Loucy (cell line): ENCODE results near the gene NDFIP1.

Experiments
- H2AFZ ChIP-seq: fragments of 200-600 bp; sonication (generic); 2 replicates; pipeline ENCODE4 v1.6.0; 2016; ENCODE audit warnings: antibody characterized with exemption, mild to moderate bottlenecking, low read length, moderate library complexity
- H3F3A ChIP-seq: fragments of 200-600 bp; 2 replicates; pipeline ENCODE4 v1.6.0; 2016; ENCODE audit warnings: antibody characterized with exemption, low read depth, mild to moderate bottlenecking
- H3K27me3 ChIP-seq: fragments of 200-600 bp; sonication (generic); 2 replicates; pipeline ENCODE4 v1.6.1; 2014; ENCODE audit warnings: low read length, mild to moderate bottlenecking; ENCODE audit not compliant: insufficient read depth, poor library complexity, severe bottlenecking
- H3K36me3 ChIP-seq: fragments of 200-600 bp; sonication (generic); 2 replicates; pipeline ENCODE4 v1.6.1; 2016; ENCODE audit warnings: low read length; ENCODE audit not compliant: insufficient read depth
- H3K4me1 ChIP-seq: fragments of 200-600 bp; sonication (generic); 2 replicates; pipeline ENCODE4 v1.5.1; 2014; ENCODE audit warnings: low read length, mild to moderate bottlenecking; ENCODE audit not compliant: insufficient read depth, poor library complexity, severe bottlenecking
- H3K4me2 ChIP-seq: fragments of 200-600 bp; sonication (generic); 2 replicates; pipeline ENCODE4 v1.6.0; 2014; ENCODE audit warnings: antibody characterized with exemption, low read length, low read depth, mild to moderate bottlenecking; ENCODE audit not compliant: poor library complexity, severe bottlenecking
- H3K4me3 ChIP-seq: fragments of 200-600 bp; sonication (generic); 2 replicates; pipeline ENCODE4 v1.5.1; 2014; ENCODE audit warnings: low read length, mild to moderate bottlenecking, mixed read lengths; ENCODE audit not compliant: poor library complexity, severe bottlenecking
- H3K79me2 ChIP-seq: fragments of 200-600 bp; sonication (generic); 2 replicates; pipeline ENCODE4 v1.6.1; 2014; ENCODE audit warnings: low read length; ENCODE audit not compliant: insufficient read depth
- H3K9ac ChIP-seq: fragments of 200-600 bp; sonication (generic); 2 replicates; pipeline ENCODE4 v1.6.0; 2014; ENCODE audit warnings: mild to moderate bottlenecking, low read depth, low read length, moderate library complexity; ENCODE audit not compliant: poor library complexity, severe bottlenecking
- H3K9me2 ChIP-seq: fragments of 200-600 bp; sonication (generic); replicated peaks from 2 replicates; pipeline ENCODE4 v1.6.1; 2016; ENCODE audit warnings: low read depth, low read length, mixed read lengths
- H3K9me3 ChIP-seq: fragments of 200-600 bp; sonication (generic); 2 replicates; pipeline ENCODE4 v1.6.1; 2014; ENCODE audit warnings: mild to moderate bottlenecking, antibody characterized with exemption, low read length, low read depth; ENCODE audit not compliant: insufficient read depth
- H4K20me1 ChIP-seq: fragments of 200-600 bp; sonication (generic); 2 replicates; pipeline ENCODE4 v1.6.0; 2014; ENCODE audit warnings: antibody characterized with exemption, low read length, mild to moderate bottlenecking; ENCODE audit not compliant: insufficient read depth, poor library complexity, severe bottlenecking
- EZH2phosphoT487 ChIP-seq: fragments of 200-600 bp; IDR thresholded peaks from 2 replicates; pipeline ENCODE4 v1.6.1; 2018; ENCODE audit warnings: antibody characterized with exemption, mild to moderate bottlenecking, moderate library complexity, borderline replicate concordance
- TF ChIP-seq, protein P1 (sequence below): fragments of 200-600 bp; sonication (generic); conservative IDR thresholded peaks from 2 replicates; pipeline ENCODE4 v1.5.1; 2014; ENCODE audit warnings: mild to moderate bottlenecking, antibody characterized with exemption, low read length

The NDFIP1 gene

GRCh38 chr5:142133330-142134206 is 25.0 kb downstream of the NDFIP1 start:
- Histone ChIP-seq H2AFZ (no peak overlapping the region), H3K79me2 (peaks cover 29% of the 10 kb centered on the region), H3K9ac (no peak overlapping the region), H3K4me3 (no peak overlapping the region), H3K27me3 (no peaks in the 10 kb centered on the region), H3K9me3 (no peaks in the 10 kb centered on the region), H3K9me2 (no peaks in the 10 kb centered on the region), H3K4me1 (peaks cover 17% of the 10 kb centered on the region), H3K4me2 (no peak overlapping the region), H3F3A (no peaks in the 10 kb centered on the region), H4K20me1 (no peaks in the 10 kb centered on the region), H3K36me3 (peaks cover 53% of the 10 kb centered on the region; the same call in 1 of the 2 replicates)
- no peak for TF ChIP-seq EZH2phosphoT487
- TF ChIP-seq, protein P1, sequence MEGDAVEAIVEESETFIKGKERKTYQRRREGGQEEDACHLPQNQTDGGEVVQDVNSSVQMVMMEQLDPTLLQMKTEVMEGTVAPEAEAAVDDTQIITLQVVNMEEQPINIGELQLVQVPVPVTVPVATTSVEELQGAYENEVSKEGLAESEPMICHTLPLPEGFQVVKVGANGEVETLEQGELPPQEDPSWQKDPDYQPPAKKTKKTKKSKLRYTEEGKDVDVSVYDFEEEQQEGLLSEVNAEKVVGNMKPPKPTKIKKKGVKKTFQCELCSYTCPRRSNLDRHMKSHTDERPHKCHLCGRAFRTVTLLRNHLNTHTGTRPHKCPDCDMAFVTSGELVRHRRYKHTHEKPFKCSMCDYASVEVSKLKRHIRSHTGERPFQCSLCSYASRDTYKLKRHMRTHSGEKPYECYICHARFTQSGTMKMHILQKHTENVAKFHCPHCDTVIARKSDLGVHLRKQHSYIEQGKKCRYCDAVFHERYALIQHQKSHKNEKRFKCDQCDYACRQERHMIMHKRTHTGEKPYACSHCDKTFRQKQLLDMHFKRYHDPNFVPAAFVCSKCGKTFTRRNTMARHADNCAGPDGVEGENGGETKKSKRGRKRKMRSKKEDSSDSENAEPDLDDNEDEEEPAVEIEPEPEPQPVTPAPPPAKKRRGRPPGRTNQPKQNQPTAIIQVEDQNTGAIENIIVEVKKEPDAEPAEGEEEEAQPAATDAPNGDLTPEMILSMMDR = no peak

GRCh38 chr5:142134331-142135010 is 25.9 kb downstream of the NDFIP1 start:
- H3K9me3 ChIP-seq = no peaks in the 10 kb centered on the region
- no peak overlapping the region for H3K4me2 ChIP-seq
- H4K20me1 ChIP-seq = no peaks in the 10 kb centered on the region
- no peak overlapping the region for H2AFZ ChIP-seq
- H3K27me3 ChIP-seq = no peaks in the 10 kb centered on the region
- H3K9me2 ChIP-seq = no peaks in the 10 kb centered on the region
- H3F3A ChIP-seq = no peaks in the 10 kb centered on the region
- no peak for TF ChIP-seq EZH2phosphoT487
- TF ChIP-seq, protein P1 = no peak
- H3K79me2 ChIP-seq = peaks cover 21% of the 10 kb centered on the region
- H3K4me1 ChIP-seq = peaks cover 8% of the 10 kb centered on the region
- H3K36me3 ChIP-seq = peaks cover 53% of the 10 kb centered on the region; the same call in 1 of the 2 replicates
- no peak overlapping the region for H3K9ac ChIP-seq
- H3K4me3 ChIP-seq = no peak overlapping the region

DNA sequence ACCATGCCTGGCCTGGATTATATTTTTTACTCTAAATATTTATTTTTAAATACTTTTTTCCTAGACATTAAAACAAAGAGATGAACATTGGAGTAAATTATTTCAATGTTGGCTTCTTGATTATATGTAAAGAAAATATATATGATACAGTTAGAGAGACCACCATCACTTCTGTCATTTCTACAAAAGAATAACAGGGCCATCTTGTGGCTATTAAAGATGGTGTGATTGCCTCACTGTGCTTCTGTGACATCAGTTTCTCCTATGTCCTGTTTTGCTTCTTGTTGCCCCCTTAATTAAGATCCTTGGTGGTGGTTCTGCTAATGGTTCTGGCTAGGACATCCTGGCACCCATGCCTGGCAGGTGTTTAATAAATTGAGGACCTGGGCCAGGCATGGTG is 32.9 kb downstream of the NDFIP1 start:
- Histone ChIP-seq H3K4me3 (no peak overlapping the region), H4K20me1 (no peaks in the 10 kb centered on the region), H3K9ac (no peak overlapping the region), H3K9me3 (no peaks in the 10 kb centered on the region), H3K27me3 (no peaks in the 10 kb centered on the region), H2AFZ (no peak overlapping the region), H3K4me1 (no peaks in the 10 kb centered on the region), H3K79me2 (no peaks in the 10 kb centered on the region), H3K36me3 (peaks cover 50% of the 10 kb centered on the region; the same call in 1 of the 2 replicates), H3K4me2 (no peak overlapping the region), H3K9me2 (no peaks in the 10 kb centered on the region), H3F3A (no peaks in the 10 kb centered on the region)
- no peak for TF ChIP-seq EZH2phosphoT487
- TF ChIP-seq, protein P1 = peak; percentile 63
